ENCODE results near the gene VN1R4. TPM values are rescaled to one million over a fixed set of nuclear protein-coding genes. Genes with fewer than 3 reads are reported as not detected.
"Not testable (repeated sequence)": the region's sequence is repeated elsewhere in the genome, so short reads cannot be mapped to it uniquely, and the experiment has no call there.

Gene VN1R4
- not detected for polyA plus RNA-seq (2013, experiment 1 of 4)
- not detected for polyA plus RNA-seq (2013, experiment 2 of 4)
- polyA plus RNA-seq (2013, experiment 3 of 4) = not detected
- not detected for polyA plus RNA-seq (2013, experiment 4 of 4)

- H3K36me3 ChIP-seq (ENCODE audit: control insufficient read depth, insufficient read depth, low read length); H3K27me3 ChIP-seq (ENCODE audit: control insufficient read depth, insufficient read depth, low read length, poor library complexity, severe bottlenecking); H3K4me3 ChIP-seq (ENCODE audit: insufficient read depth, low read depth, low read length); H3K4me1 ChIP-seq (ENCODE audit: control insufficient read depth, insufficient read depth, low read length); H3K27ac ChIP-seq (ENCODE audit: insufficient read depth, low read depth, low read length, poor library complexity, severe bottlenecking); H3K9me3 ChIP-seq (ENCODE audit: control insufficient read depth, low read length): not testable (repeated sequence)
- 100% methylated on average over 2 of the region's 5 CpGs; no CpG with 5 or more reads in 1 of the 2 experiments for WGBS, 2 experiments
Measured at GRCh38 chr19:53267623-53268022, at the start of gene VN1R4. VN1R4 (minus strand) TSS chr19:53267723; CDS start chr19:53267665, 58 bp downstream.

DNA sequence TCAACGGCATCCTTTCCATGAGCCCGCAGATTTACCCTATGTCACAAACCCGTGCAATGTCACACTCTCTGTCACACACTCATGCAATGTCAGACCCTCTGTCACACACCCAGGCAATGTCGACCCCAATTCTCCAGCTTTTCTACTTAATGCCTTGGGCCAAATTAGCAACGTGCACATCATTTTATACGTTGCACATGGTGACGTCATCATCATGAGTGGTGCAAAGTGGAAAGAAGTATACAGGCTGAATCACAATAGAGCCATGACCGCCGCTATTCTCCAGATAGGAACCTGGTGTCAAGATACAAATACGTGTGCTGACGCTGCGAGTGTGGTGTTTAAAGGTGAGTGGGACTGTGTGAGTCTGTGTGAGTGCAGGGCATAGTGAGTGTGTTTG is 44.4 kb upstream of the VN1R4 start:
- no peak overlapping the region for H3K27ac ChIP-seq (ENCODE audit: insufficient read depth, low read depth, low read length, poor library complexity, severe bottlenecking)
- H3K27me3 ChIP-seq (ENCODE audit: control insufficient read depth, insufficient read depth, low read length, poor library complexity, severe bottlenecking) = peaks cover 7% of the 10 kb centered on the region
- no peak overlapping the region for H3K4me3 ChIP-seq (ENCODE audit: insufficient read depth, low read depth, low read length)
- no peaks in the 10 kb centered on the region for H3K9me3 ChIP-seq (ENCODE audit: control insufficient read depth, low read length)
- no peaks in the 10 kb centered on the region for H3K36me3 ChIP-seq (ENCODE audit: control insufficient read depth, insufficient read depth, low read length)
- 88% methylated on average over 12 of the region's 12 CpGs for WGBS, 2 experiments
- H3K4me1 ChIP-seq (ENCODE audit: control insufficient read depth, insufficient read depth, low read length) = no peaks in the 10 kb centered on the region

DNA sequence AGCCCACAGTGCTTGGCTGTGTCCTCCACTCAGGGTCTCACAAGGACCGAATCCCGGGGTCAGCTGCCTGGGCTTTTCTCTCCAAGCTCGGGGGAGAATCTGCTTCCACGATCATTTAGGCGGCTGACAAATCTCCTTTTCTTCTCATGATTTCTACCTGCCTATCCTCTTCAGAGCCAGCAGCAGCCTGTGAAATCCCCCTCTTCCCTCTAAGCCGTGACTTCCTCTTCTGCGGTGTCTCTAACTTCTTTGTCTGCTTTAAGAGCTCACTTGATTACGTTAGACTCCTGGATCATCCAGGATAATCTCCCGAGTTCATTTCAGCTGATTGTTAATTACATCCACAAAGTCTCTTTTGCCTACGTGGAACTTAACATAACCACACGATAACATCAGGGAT is 43.5 kb upstream of the VN1R4 start:
- no peaks in the 10 kb centered on the region for H3K9me3 ChIP-seq (ENCODE audit: control insufficient read depth, low read length)
- no peak overlapping the region for H3K27ac ChIP-seq (ENCODE audit: insufficient read depth, low read depth, low read length, poor library complexity, severe bottlenecking)
- WGBS, 2 experiments = 65 to 72% methylated on average over 10 to 11 of the region's 11 CpGs
- H3K4me1 ChIP-seq (ENCODE audit: control insufficient read depth, insufficient read depth, low read length) = no peaks in the 10 kb centered on the region
- H3K36me3 ChIP-seq (ENCODE audit: control insufficient read depth, insufficient read depth, low read length) = no peaks in the 10 kb centered on the region
- H3K4me3 ChIP-seq (ENCODE audit: insufficient read depth, low read depth, low read length) = no peak overlapping the region
- peaks cover 7% of the 10 kb centered on the region for H3K27me3 ChIP-seq (ENCODE audit: control insufficient read depth, insufficient read depth, low read length, poor library complexity, severe bottlenecking)

DNA sequence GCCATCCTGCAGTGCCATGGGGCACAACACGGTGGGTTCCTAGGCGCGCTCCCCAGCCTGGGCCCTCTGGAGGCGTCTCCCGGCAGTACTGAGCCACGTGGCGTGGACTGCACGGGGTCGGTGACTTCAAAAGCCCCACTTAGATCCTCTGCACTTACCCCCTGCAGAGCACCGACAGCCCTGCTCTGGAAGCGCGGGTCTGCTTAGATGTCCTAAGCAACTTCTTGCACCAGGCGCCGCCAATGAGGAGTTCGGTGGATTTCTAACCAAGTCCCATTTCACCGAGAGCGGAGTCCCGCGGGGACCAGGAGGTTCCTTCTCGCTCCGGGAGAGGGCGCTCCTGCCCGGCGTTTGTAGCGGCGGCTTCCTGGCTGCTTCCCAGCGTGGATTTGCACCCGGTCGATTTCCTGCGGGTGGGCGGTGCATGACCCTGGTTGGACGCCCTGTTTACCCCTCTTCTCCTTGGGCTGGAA is 40.9 kb upstream of the VN1R4 start:
- Histone ChIP-seq H3K9me3 (ENCODE audit: control insufficient read depth, low read length) (no peaks in the 10 kb centered on the region), H3K27me3 (ENCODE audit: control insufficient read depth, insufficient read depth, low read length, poor library complexity, severe bottlenecking) (peaks cover 7% of the 10 kb centered on the region)
- 46 to 49% methylated on average over 32 of the region's 32 CpGs for WGBS, 2 experiments

GRCh38 chr19:53301341-53301740 is 33.8 kb upstream of the VN1R4 start:
- not testable (repeated sequence) for H3K27me3 ChIP-seq (ENCODE audit: control insufficient read depth, insufficient read depth, low read length, poor library complexity, severe bottlenecking); H3K9me3 ChIP-seq (ENCODE audit: control insufficient read depth, low read length); H3K4me1 ChIP-seq (ENCODE audit: control insufficient read depth, insufficient read depth, low read length); H3K4me3 ChIP-seq (ENCODE audit: insufficient read depth, low read depth, low read length); H3K36me3 ChIP-seq (ENCODE audit: control insufficient read depth, insufficient read depth, low read length); H3K27ac ChIP-seq (ENCODE audit: insufficient read depth, low read depth, low read length, poor library complexity, severe bottlenecking)
- no CpG with 5 or more reads among the region's 8 CpGs for WGBS, 2 experiments

More for the DNA sequence above, 40.9 kb upstream of the VN1R4 start:
- Histone ChIP-seq H3K27ac (ENCODE audit: insufficient read depth, low read depth, low read length, poor library complexity, severe bottlenecking) (no peak overlapping the region), H3K4me3 (ENCODE audit: insufficient read depth, low read depth, low read length) (no peak overlapping the region), H3K36me3 (ENCODE audit: control insufficient read depth, insufficient read depth, low read length) (no peaks in the 10 kb centered on the region), H3K4me1 (ENCODE audit: control insufficient read depth, insufficient read depth, low read length) (no peaks in the 10 kb centered on the region)

DNA sequence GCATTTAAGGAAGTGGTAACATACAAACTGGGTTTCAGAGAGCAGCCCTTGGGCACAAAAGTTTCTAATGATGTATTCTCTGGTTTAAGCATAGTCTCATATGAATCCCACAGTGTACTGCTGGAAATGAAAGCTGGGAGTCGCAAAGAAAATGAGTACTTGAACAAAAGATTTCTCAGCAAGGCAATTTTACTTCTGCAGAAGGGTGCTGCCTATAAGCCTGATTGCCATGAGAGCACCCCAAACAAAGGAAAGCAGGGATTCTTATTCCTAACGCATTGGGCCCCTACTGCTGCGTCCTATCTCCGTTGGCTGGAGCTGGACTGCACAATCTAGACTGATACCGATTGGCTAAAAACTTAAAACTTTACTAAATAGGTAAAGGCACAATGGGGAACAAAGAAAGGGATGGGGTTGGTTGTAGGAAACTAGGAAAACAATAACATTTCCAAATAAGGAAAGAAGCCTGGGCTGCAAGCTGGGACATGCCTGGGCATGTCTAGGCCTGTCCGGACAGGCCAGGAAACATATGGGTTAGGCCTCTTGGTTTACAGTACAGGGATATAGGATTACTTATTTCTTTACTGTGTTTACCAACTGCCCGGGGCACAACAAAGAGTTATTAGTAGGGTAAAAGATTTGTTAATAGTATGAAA is 27.4 kb upstream of the VN1R4 start:
- H3K4me1 ChIP-seq (ENCODE audit: control insufficient read depth, insufficient read depth, low read length) = no peaks in the 10 kb centered on the region
- WGBS, 2 experiments = 85 to 92% methylated on average over 6 to 7 of the region's 7 CpGs
- H3K4me3 ChIP-seq (ENCODE audit: insufficient read depth, low read depth, low read length) = no peak overlapping the region
- no peak overlapping the region for H3K27ac ChIP-seq (ENCODE audit: insufficient read depth, low read depth, low read length, poor library complexity, severe bottlenecking)
- no peaks in the 10 kb centered on the region for H3K36me3 ChIP-seq (ENCODE audit: control insufficient read depth, insufficient read depth, low read length)
- peaks cover 8% of the 10 kb centered on the region for H3K9me3 ChIP-seq (ENCODE audit: control insufficient read depth, low read length)
- H3K27me3 ChIP-seq (ENCODE audit: control insufficient read depth, insufficient read depth, low read length, poor library complexity, severe bottlenecking) = no peaks in the 10 kb centered on the region

DNA sequence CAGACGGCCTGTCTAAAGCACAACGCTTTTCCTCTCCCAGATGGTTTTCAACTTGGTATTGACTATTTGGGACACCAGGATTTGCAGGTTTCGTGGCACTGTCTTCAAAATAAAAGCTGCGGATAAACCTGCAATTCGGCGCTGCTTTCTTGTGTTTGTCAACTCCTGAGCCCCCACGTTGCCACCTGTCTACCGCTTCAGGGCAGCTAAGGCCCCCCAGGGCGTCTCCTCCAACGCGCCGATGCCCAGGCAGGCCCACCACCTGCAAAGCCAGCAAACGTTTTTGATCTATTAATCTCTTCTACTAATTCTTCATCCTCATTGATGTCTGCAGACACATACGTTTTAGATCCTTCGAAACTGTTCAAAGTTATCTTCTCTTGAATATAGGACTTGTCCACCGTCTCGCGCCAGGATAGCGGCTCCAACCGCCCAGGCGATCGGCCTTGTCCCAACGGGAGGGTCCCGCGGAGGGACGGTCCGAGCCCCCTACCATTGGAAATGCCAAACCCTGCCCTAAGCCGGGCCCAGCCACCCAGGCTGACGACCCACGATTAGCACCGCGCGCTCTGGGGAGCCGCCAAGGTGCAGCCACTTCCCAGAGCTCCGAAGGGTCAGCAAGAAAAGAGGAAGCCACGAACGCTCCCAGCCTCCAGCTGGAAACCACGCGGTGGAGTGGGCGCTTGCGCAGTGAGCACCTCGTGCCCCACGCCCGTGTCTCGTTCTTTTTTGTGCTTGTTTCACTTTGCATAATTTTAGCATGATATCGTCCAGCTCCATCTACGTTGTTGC is 23.4 kb upstream of the VN1R4 start:
- peaks cover 8% of the 10 kb centered on the region for H3K9me3 ChIP-seq (ENCODE audit: control insufficient read depth, low read length)
- no peaks in the 10 kb centered on the region for H3K27me3 ChIP-seq (ENCODE audit: control insufficient read depth, insufficient read depth, low read length, poor library complexity, severe bottlenecking)
- no peak overlapping the region for H3K27ac ChIP-seq (ENCODE audit: insufficient read depth, low read depth, low read length, poor library complexity, severe bottlenecking)
- 92 to 93% methylated on average over 47 of the region's 47 CpGs for WGBS, 2 experiments
- H3K4me1 ChIP-seq (ENCODE audit: control insufficient read depth, insufficient read depth, low read length) = no peaks in the 10 kb centered on the region
- H3K36me3 ChIP-seq (ENCODE audit: control insufficient read depth, insufficient read depth, low read length) = no peaks in the 10 kb centered on the region
- no peak overlapping the region for H3K4me3 ChIP-seq (ENCODE audit: insufficient read depth, low read depth, low read length)

DNA sequence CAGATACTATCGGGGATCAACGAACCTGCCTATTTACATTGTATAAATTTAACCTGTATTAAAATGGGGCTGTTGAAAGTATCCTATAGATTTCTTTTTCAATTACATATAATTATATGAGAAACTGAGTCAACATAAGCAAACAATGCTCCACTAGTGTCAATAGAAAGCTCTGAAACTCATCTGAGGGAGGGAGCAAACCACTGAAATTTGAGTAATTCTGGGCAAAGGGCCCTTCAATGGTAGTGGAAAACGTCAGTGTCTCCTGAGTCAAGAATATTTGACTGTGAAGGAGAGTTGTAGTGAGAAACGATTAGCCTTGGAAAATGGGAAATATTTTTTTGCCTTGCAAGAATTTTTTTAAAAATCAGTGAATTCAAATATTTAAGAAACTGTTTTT is 17.6 kb upstream of the VN1R4 start:
- 45 to 76% methylated on average over 2 to 4 of the region's 4 CpGs for WGBS, 2 experiments
- Histone ChIP-seq H3K4me1 (ENCODE audit: control insufficient read depth, insufficient read depth, low read length) (no peaks in the 10 kb centered on the region), H3K9me3 (ENCODE audit: control insufficient read depth, low read length) (no peaks in the 10 kb centered on the region), H3K27me3 (ENCODE audit: control insufficient read depth, insufficient read depth, low read length, poor library complexity, severe bottlenecking) (no peaks in the 10 kb centered on the region), H3K27ac (ENCODE audit: insufficient read depth, low read depth, low read length, poor library complexity, severe bottlenecking) (no peak overlapping the region), H3K36me3 (ENCODE audit: control insufficient read depth, insufficient read depth, low read length) (no peaks in the 10 kb centered on the region), H3K4me3 (ENCODE audit: insufficient read depth, low read depth, low read length) (no peak overlapping the region)

- H3K27me3 ChIP-seq (ENCODE audit: control insufficient read depth, insufficient read depth, low read length, poor library complexity, severe bottlenecking); H3K27ac ChIP-seq (ENCODE audit: insufficient read depth, low read depth, low read length, poor library complexity, severe bottlenecking); H3K4me3 ChIP-seq (ENCODE audit: insufficient read depth, low read depth, low read length); H3K36me3 ChIP-seq (ENCODE audit: control insufficient read depth, insufficient read depth, low read length); H3K4me1 ChIP-seq (ENCODE audit: control insufficient read depth, insufficient read depth, low read length); H3K9me3 ChIP-seq (ENCODE audit: control insufficient read depth, low read length): not testable (repeated sequence)
- WGBS, 2 experiments = 85 to 88% methylated on average over 1 of the region's 8 CpGs
Measured at GRCh38 chr19:53281947-53282346, 14.4 kb upstream of the VN1R4 start.

DNA sequence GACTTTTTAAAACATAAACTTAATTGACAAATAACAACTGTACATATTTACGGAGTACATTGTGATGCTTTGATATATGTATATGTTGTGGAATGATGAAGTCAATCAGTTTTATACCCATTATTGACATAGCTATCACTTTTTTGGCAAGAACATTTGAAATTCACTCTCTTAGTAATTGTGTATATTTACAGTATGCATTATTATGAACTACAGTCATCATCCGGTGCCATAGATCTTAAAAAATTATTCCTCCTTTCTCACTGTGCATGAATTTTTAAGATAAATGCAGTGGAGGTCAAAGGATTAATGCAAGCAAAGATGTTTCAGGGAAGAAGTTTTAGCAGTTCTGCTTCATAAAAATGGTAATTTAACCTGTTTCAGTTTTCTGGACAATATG is 8.0 kb upstream of the VN1R4 start:
- H3K4me1 ChIP-seq (ENCODE audit: control insufficient read depth, insufficient read depth, low read length) = no peaks in the 10 kb centered on the region
- no peak overlapping the region for H3K27ac ChIP-seq (ENCODE audit: insufficient read depth, low read depth, low read length, poor library complexity, severe bottlenecking)
- no peaks in the 10 kb centered on the region for H3K36me3 ChIP-seq (ENCODE audit: control insufficient read depth, insufficient read depth, low read length)
- no peaks in the 10 kb centered on the region for H3K9me3 ChIP-seq (ENCODE audit: control insufficient read depth, low read length)
- whole genome bisulfite sequencing, 2 experiments = no CpG with 5 or more reads among the region's 2 CpGs
- no peak overlapping the region for H3K4me3 ChIP-seq (ENCODE audit: insufficient read depth, low read depth, low read length)
- no peaks in the 10 kb centered on the region for H3K27me3 ChIP-seq (ENCODE audit: control insufficient read depth, insufficient read depth, low read length, poor library complexity, severe bottlenecking)

Data from ectodermal cell (in vitro differentiated cells).